Testis (tissue), 2 donors: ENCODE measurements around the gene TAF1B.

Experiments
- CTCF ChIP-seq, 3 experiments: fragments of 450-650 bp in 2 of 3; fragments of 200-600 bp in 1 of 3; sonication (generic) in 1 of 3; IDR thresholded peaks; one replicate each; pipeline ENCODE4 v1.5.1; 2016 to 2019; ENCODE audit warnings: antibody characterized with exemption in 3 of 3, mild to moderate bottlenecking in 2 of 3, moderate library complexity in 1 of 3
- POLR2A ChIP-seq: fragments of 450-650 bp; IDR thresholded peaks from one replicate; pipeline ENCODE4 v1.6.1; 2017; ENCODE audit warnings: antibody characterized with exemption, mild to moderate bottlenecking, moderate library complexity

DNA sequence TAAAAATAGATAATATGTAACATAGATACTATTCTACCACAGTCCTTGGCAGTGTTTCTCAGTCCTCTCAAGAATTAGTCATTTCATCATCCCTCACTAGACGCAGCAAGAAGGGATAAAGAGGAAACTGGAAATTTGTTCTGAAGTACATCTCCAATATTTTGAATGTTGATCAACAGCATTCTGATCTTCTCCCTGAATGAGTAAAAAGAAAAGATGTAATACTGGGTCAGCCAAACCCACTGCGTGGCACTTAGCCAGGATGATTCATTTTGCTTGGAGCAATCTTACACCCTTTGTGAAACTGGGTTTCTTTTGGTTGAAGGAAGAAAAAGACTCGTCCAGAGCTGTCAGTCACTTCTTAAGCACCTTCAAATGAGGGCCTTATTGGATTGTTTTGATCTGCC is 54.1 kb downstream of the TAF1B start:
- no peak for TF ChIP-seq CTCF (IDR thresholded peaks at IDR 0.05)
- TF ChIP-seq POLR2A, result no peak
